PFSK-1 (cell line): Measurements from ENCODE around the gene PDE6A.

Experiments
- POLR2AphosphoS5 ChIP-seq: IDR thresholded peaks from 2 replicates; pipeline ENCODE4 v1.6.1; 2012; ENCODE audit warnings: low read depth, mild to moderate bottlenecking, control low read depth, low read length, moderate library complexity
- SIN3A ChIP-seq: IDR thresholded peaks from 2 replicates; pipeline ENCODE4 v1.6.1; 2012; ENCODE audit warnings: mild to moderate bottlenecking, low read length, moderate library complexity, borderline replicate concordance; ENCODE audit not compliant: insufficient read depth
- TAF1 ChIP-seq: IDR thresholded peaks from 2 replicates; pipeline ENCODE4 v1.6.1; 2012; ENCODE audit warnings: low read length, control low read depth, borderline replicate concordance; ENCODE audit not compliant: insufficient read depth
- TF ChIP-seq, protein P1 (sequence below), 2 experiments: IDR thresholded peaks; 2 replicates each; pipeline versions ENCODE4 v1.6.1 to v1.8.0; 2011 to 2012; ENCODE audit warnings: low read depth in 2 of 2, low read length in 2 of 2, control low read depth in 1 of 2, inconsistent platforms in 1 of 2, mild to moderate bottlenecking in 1 of 2, moderate library complexity in 1 of 2; ENCODE audit not compliant: insufficient read depth in 1 of 2

- TF ChIP-seq TAF1: no peak
- no peak for TF ChIP-seq POLR2AphosphoS5
- TF ChIP-seq SIN3A: no peak
- TF ChIP-seq, protein P1, sequence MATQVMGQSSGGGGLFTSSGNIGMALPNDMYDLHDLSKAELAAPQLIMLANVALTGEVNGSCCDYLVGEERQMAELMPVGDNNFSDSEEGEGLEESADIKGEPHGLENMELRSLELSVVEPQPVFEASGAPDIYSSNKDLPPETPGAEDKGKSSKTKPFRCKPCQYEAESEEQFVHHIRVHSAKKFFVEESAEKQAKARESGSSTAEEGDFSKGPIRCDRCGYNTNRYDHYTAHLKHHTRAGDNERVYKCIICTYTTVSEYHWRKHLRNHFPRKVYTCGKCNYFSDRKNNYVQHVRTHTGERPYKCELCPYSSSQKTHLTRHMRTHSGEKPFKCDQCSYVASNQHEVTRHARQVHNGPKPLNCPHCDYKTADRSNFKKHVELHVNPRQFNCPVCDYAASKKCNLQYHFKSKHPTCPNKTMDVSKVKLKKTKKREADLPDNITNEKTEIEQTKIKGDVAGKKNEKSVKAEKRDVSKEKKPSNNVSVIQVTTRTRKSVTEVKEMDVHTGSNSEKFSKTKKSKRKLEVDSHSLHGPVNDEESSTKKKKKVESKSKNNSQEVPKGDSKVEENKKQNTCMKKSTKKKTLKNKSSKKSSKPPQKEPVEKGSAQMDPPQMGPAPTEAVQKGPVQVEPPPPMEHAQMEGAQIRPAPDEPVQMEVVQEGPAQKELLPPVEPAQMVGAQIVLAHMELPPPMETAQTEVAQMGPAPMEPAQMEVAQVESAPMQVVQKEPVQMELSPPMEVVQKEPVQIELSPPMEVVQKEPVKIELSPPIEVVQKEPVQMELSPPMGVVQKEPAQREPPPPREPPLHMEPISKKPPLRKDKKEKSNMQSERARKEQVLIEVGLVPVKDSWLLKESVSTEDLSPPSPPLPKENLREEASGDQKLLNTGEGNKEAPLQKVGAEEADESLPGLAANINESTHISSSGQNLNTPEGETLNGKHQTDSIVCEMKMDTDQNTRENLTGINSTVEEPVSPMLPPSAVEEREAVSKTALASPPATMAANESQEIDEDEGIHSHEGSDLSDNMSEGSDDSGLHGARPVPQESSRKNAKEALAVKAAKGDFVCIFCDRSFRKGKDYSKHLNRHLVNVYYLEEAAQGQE (IDR thresholded peaks at IDR 0.05; ENCODE audit: insufficient read depth in 1 of 2, low read depth in 2 of 2, low read length in 2 of 2): no peak
These were observed 99.0 kb downstream of the PDE6A start for GRCh38 chr5:149845601-149846000.
